SK-N-SH treated with all-trans-retinoic acid at 6 μM for 48 hours (cell line): ENCODE results near the gene C3orf18.

Experiments
- ATAC-seq: fragments of 200-7000 bp; cut with Tn5 transposase; 3 replicates; pipeline ENCODE4 v1.9.1; 2020; ENCODE audit warnings: mild to moderate bottlenecking, moderate library complexity
- BACH2 ChIP-seq: fragments of 250-450 bp; sonication (Bioruptor Pico); IDR thresholded peaks from 2 replicates; pipeline ENCODE4 v1.9.0; 2021; ENCODE audit warnings: mild to moderate bottlenecking, borderline replicate concordance
- CSDC2 ChIP-seq: fragments of 250-450 bp; sonication (Bioruptor Pico); IDR thresholded peaks from 2 replicates; pipeline ENCODE4 v1.5.0; 2020; ENCODE audit warnings: mild to moderate bottlenecking, moderate library complexity
- ESRRG ChIP-seq: fragments of 250-450 bp; sonication (Bioruptor Pico); IDR thresholded peaks from 2 replicates; pipeline ENCODE4 v1.6.1; 2021; ENCODE audit warnings: mild to moderate bottlenecking
- GLIS3 ChIP-seq: fragments of 250-450 bp; sonication (Bioruptor Pico); IDR thresholded peaks from 2 replicates; pipeline ENCODE4 v1.5.0; 2020; ENCODE audit warnings: mild to moderate bottlenecking, moderate library complexity
- ISL1 ChIP-seq: fragments of 250-450 bp; sonication (Bioruptor Pico); IDR thresholded peaks from 2 replicates; pipeline ENCODE4 v2.1.2; 2022; ENCODE audit warnings: mild to moderate bottlenecking, moderate library complexity
- OSR1 ChIP-seq: fragments of 250-450 bp; sonication (Bioruptor Pico); IDR thresholded peaks from 2 replicates; pipeline ENCODE4 v1.8.0; 2022; ENCODE audit warnings: moderate library complexity, mild to moderate bottlenecking, inconsistent platforms
- PPARA ChIP-seq: fragments of 250-450 bp; sonication (Bioruptor Pico); IDR thresholded peaks from 2 replicates; pipeline ENCODE4 v1.5.0; 2020; ENCODE audit warnings: mild to moderate bottlenecking, borderline replicate concordance
- RARB ChIP-seq: fragments of 250-450 bp; sonication (Bioruptor Pico); IDR thresholded peaks from 2 replicates; pipeline ENCODE4 v1.8.0; 2021; ENCODE audit warnings: mild to moderate bottlenecking, moderate library complexity
- SNAI2 ChIP-seq: fragments of 250-450 bp; sonication (Bioruptor Pico); IDR thresholded peaks from 2 replicates; pipeline ENCODE4 v1.5.0; 2020; ENCODE audit warnings: mild to moderate bottlenecking, moderate library complexity
- TCF4 ChIP-seq: fragments of 250-450 bp; sonication (Bioruptor Pico); IDR thresholded peaks from 2 replicates; pipeline ENCODE4 v1.8.0; 2021; ENCODE audit warnings: mild to moderate bottlenecking, moderate library complexity, borderline replicate concordance
- ZC3H10 ChIP-seq: fragments of 250-450 bp; sonication (Bioruptor Pico); IDR thresholded peaks from 2 replicates; pipeline ENCODE4 v1.5.1; 2021; ENCODE audit warnings: mild to moderate bottlenecking, moderate library complexity
- ZFP3 ChIP-seq: fragments of 250-450 bp; sonication (Bioruptor Pico); IDR thresholded peaks from 2 replicates; pipeline ENCODE4 v1.5.0; 2020; ENCODE audit warnings: mild to moderate bottlenecking, moderate library complexity
- ZFP30 ChIP-seq: fragments of 450-650 bp; formaldehyde crosslinking; IDR thresholded peaks from 2 replicates; pipeline ENCODE4 v1.5.0; 2022; ENCODE audit warnings: mild to moderate bottlenecking, moderate library complexity
- ZNF565 ChIP-seq: fragments of 450-650 bp; formaldehyde crosslinking; conservative IDR thresholded peaks from 2 replicates; pipeline ENCODE4 v1.5.0; 2020; ENCODE audit warnings: low read depth, mild to moderate bottlenecking, moderate library complexity
- ZNF70 ChIP-seq: fragments of 450-650 bp; formaldehyde crosslinking; IDR thresholded peaks from 2 replicates; pipeline ENCODE4 v1.5.0; 2020; ENCODE audit warnings: mild to moderate bottlenecking, moderate library complexity
- ZNF8 ChIP-seq: fragments of 450-650 bp; formaldehyde crosslinking; IDR thresholded peaks from 2 replicates; pipeline ENCODE4 v1.5.0; 2020; ENCODE audit warnings: mild to moderate bottlenecking, moderate library complexity
- TF ChIP-seq, protein P1 (sequence below): fragments of 250-450 bp; sonication (Bioruptor Pico); IDR thresholded peaks from 2 replicates; pipeline ENCODE4 v1.8.0; 2021; ENCODE audit warnings: low read depth, mild to moderate bottlenecking, moderate library complexity, borderline replicate concordance
- TF ChIP-seq, protein P2 (sequence below): fragments of 250-450 bp; sonication (Bioruptor Pico); IDR thresholded peaks from 2 replicates; pipeline ENCODE4 v1.5.0; 2020; ENCODE audit warnings: mild to moderate bottlenecking, moderate library complexity
- TF ChIP-seq, protein P3 (sequence below): fragments of 250-450 bp; sonication (Bioruptor Pico); IDR thresholded peaks from 2 replicates; pipeline ENCODE4 v1.5.1; 2020; ENCODE audit warnings: low read depth, mild to moderate bottlenecking, moderate library complexity
- TF ChIP-seq, protein P4 (sequence below): fragments of 250-450 bp; sonication (Bioruptor Pico); IDR thresholded peaks from 2 replicates; pipeline ENCODE4 v1.8.0; 2020; ENCODE audit warnings: mild to moderate bottlenecking, moderate library complexity, borderline replicate concordance
- TF ChIP-seq, protein P5 (sequence below): fragments of 250-450 bp; sonication (Bioruptor Pico); IDR thresholded peaks from 2 replicates; pipeline ENCODE4 v1.5.1; 2021; ENCODE audit warnings: mild to moderate bottlenecking, moderate library complexity

The C3orf18 gene

DNA sequence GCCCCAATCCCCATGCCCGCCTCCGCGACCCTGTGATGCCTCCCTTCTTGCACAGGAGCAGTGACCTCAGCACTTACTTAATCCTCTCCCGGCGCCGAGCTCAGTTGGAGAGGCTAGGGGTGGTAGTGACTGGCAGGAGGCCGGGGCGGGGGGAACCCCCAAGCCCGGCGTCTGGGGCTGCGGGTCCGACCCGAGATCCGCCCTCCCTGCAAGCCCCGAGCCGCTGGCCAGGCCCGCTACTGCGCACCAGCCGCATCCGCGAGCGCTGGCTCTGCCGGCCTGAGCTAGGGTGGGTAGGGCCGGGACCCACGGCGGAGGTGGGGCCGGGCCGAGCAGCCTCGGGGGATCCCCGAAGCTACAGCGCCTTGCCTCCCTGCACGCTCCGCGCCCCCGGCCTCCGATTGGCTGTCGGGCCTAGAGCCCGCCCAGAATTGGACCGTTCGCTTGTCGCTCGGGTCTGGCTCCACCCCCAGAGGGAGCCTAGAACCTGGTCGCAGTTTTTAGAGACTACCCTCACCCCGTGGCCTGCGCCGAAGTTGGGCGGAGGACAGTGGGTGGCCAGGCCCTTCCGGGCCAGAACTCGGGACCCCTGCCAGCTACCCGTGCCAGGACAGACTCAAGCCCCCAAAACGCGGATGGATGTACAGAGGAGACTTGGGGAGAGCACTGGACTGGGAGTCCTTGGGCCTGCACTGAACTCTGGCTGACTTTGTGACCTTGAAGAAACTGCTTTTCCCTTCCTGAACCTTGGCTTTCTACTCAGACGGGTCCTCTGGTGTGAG, at the start of gene C3orf18:
C3orf18 (minus strand) TSS at position 362 of the 782 bp plus-strand sequence. CDS start 2,048 bp downstream, outside the sequence.
- ATAC-seq = peak; percentile 89
- TF ChIP-seq ZFP30 (CRISPR knock-in tag) = no peak
- TF ChIP-seq, protein P1, sequence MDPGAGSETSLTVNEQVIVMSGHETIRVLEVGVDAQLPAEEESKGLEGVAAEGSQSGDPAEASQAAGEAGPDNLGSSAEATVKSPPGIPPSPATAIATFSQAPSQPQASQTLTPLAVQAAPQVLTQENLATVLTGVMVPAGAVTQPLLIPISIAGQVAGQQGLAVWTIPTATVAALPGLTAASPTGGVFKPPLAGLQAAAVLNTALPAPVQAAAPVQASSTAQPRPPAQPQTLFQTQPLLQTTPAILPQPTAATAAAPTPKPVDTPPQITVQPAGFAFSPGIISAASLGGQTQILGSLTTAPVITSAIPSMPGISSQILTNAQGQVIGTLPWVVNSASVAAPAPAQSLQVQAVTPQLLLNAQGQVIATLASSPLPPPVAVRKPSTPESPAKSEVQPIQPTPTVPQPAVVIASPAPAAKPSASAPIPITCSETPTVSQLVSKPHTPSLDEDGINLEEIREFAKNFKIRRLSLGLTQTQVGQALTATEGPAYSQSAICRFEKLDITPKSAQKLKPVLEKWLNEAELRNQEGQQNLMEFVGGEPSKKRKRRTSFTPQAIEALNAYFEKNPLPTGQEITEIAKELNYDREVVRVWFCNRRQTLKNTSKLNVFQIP (CRISPR knock-in tag) = no peak
- TF ChIP-seq, protein P2, sequence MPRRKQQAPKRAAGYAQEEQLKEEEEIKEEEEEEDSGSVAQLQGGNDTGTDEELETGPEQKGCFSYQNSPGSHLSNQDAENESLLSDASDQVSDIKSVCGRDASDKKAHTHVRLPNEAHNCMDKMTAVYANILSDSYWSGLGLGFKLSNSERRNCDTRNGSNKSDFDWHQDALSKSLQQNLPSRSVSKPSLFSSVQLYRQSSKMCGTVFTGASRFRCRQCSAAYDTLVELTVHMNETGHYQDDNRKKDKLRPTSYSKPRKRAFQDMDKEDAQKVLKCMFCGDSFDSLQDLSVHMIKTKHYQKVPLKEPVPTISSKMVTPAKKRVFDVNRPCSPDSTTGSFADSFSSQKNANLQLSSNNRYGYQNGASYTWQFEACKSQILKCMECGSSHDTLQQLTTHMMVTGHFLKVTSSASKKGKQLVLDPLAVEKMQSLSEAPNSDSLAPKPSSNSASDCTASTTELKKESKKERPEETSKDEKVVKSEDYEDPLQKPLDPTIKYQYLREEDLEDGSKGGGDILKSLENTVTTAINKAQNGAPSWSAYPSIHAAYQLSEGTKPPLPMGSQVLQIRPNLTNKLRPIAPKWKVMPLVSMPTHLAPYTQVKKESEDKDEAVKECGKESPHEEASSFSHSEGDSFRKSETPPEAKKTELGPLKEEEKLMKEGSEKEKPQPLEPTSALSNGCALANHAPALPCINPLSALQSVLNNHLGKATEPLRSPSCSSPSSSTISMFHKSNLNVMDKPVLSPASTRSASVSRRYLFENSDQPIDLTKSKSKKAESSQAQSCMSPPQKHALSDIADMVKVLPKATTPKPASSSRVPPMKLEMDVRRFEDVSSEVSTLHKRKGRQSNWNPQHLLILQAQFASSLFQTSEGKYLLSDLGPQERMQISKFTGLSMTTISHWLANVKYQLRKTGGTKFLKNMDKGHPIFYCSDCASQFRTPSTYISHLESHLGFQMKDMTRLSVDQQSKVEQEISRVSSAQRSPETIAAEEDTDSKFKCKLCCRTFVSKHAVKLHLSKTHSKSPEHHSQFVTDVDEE (CRISPR knock-in tag) = no peak
- TF ChIP-seq, protein P3, sequence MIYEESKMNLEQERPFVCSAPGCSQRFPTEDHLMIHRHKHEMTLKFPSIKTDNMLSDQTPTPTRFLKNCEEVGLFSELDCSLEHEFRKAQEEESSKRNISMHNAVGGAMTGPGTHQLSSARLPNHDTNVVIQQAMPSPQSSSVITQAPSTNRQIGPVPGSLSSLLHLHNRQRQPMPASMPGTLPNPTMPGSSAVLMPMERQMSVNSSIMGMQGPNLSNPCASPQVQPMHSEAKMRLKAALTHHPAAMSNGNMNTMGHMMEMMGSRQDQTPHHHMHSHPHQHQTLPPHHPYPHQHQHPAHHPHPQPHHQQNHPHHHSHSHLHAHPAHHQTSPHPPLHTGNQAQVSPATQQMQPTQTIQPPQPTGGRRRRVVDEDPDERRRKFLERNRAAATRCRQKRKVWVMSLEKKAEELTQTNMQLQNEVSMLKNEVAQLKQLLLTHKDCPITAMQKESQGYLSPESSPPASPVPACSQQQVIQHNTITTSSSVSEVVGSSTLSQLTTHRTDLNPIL (CRISPR knock-in tag) = no peak

DNA sequence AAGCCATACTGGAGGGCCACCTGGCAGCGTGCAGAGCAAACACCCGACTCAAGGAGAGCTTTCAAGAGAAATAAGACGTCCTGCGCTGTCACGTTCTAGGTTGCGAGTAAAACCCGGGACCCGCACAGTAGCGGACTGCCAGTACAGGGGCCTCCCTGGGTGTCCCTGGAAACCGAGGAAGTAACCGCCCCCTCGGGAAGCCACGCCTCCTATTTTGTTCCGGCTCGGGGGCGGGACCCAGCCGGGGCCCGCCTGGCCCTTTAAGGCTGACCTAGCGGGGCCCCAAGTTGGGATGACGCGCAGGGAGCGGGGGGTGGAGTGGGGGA, 49.2 kb upstream of the C3orf18 start:
- TF ChIP-seq ZNF70 (no peak), GLIS3 (no peak), ZFP30 (CRISPR knock-in tag) (no peak), SNAI2 (CRISPR knock-in tag) (no peak), OSR1 (no peak), ZFP3 (CRISPR knock-in tag) (no peak), ZC3H10 (CRISPR knock-in tag) (no peak), ZNF8 (no peak), CSDC2 (CRISPR knock-in tag) (no peak)
- TF ChIP-seq, protein P4, sequence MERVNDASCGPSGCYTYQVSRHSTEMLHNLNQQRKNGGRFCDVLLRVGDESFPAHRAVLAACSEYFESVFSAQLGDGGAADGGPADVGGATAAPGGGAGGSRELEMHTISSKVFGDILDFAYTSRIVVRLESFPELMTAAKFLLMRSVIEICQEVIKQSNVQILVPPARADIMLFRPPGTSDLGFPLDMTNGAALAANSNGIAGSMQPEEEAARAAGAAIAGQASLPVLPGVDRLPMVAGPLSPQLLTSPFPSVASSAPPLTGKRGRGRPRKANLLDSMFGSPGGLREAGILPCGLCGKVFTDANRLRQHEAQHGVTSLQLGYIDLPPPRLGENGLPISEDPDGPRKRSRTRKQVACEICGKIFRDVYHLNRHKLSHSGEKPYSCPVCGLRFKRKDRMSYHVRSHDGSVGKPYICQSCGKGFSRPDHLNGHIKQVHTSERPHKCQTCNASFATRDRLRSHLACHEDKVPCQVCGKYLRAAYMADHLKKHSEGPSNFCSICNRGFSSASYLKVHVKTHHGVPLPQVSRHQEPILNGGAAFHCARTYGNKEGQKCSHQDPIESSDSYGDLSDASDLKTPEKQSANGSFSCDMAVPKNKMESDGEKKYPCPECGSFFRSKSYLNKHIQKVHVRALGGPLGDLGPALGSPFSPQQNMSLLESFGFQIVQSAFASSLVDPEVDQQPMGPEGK = no peak
- TF ChIP-seq, protein P5, sequence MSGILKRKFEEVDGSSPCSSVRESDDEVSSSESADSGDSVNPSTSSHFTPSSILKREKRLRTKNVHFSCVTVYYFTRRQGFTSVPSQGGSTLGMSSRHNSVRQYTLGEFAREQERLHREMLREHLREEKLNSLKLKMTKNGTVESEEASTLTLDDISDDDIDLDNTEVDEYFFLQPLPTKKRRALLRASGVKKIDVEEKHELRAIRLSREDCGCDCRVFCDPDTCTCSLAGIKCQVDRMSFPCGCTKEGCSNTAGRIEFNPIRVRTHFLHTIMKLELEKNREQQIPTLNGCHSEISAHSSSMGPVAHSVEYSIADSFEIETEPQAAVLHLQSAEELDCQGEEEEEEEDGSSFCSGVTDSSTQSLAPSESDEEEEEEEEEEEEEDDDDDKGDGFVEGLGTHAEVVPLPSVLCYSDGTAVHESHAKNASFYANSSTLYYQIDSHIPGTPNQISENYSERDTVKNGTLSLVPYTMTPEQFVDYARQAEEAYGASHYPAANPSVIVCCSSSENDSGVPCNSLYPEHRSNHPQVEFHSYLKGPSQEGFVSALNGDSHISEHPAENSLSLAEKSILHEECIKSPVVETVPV = no peak
- peak; percentile 77 for ATAC-seq

DNA sequence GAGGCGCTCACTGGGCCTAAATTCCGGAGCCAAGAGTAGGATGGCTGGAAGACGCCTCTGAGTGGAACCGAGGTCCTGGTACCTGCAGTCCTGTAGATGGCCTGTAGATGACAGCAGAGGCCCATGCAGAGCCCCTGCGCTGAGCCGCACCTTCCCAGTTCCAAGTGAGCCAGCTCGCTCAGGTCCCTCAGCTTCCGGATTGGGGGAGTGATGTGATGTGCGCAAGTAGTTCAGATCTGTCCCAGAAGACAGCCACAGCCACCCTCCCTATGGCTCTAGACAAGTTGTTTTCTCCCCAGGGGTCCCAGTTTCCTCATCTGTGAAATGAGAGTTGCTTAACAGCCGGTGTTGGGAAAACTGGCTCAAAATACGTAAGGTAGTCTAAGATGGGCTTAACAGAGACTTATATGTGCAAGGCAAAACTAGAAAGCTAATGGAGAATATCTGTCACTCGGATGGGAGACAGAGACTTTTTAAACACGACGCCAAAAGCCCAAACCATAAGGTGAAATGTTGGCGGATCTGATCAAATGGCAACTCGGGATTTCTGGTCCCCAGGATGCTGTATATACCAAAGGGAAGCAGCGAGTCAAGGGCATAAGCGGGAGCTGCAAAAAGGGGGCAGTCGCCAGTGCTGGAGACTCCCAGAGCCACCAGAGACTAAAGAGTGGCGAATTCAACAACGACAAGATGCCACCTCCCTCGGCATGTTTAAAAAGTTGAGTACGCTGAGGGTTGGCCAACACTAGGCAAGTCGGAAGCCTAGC, 48.6 kb upstream of the C3orf18 start:
- peak; percentile 64 for ATAC-seq
- TF ChIP-seq BACH2 (no peak), TCF4 (CRISPR knock-in tag) (no peak), ZNF565 (CRISPR knock-in tag) (no peak), CSDC2 (CRISPR knock-in tag) (no peak), PPARA (no peak), SNAI2 (CRISPR knock-in tag) (no peak), GLIS3 (no peak), ESRRG (CRISPR knock-in tag) (no peak), ZFP30 (CRISPR knock-in tag) (no peak), ISL1 (CRISPR knock-in tag) (no peak), ZNF70 (no peak), ZNF8 (no peak), RARB (CRISPR knock-in tag) (no peak)
- TF ChIP-seq, protein P3 (CRISPR knock-in tag) = no peak
- TF ChIP-seq, protein P2 (CRISPR knock-in tag) = no peak
